H9 (cell line): ENCODE data around the gene SPDYE6. TPM values are rescaled to one million over a fixed set of nuclear protein-coding genes. Genes with fewer than 3 reads are reported as not detected.

Experiments used
- DNase-seq: peaks from one replicate; pipeline ENCODE4 v3.0.0-alpha.2; 2017
- H2AFZ ChIP-seq: one replicate; pipeline ENCODE4 v1.6.1; 2013; ENCODE audit warnings: mild to moderate bottlenecking, low read length, control low read depth, moderate library complexity
- H2AK5ac ChIP-seq: 2 replicates; pipeline ENCODE4 v1.6.1; 2013; ENCODE audit warnings: low read length, control low read depth, mixed read lengths; ENCODE audit not compliant: insufficient read length
- H2BK120ac ChIP-seq: one replicate; pipeline ENCODE4 v1.6.1; 2013; ENCODE audit warnings: low read depth, mild to moderate bottlenecking, low read length, control low read depth, inconsistent platforms; ENCODE audit not compliant: poor library complexity, severe bottlenecking
- H2BK12ac ChIP-seq: 2 replicates; pipeline ENCODE4 v1.6.1; 2013; ENCODE audit warnings: low read length, control low read depth, mixed read lengths, low read depth; ENCODE audit not compliant: insufficient read length
- H2BK15ac ChIP-seq: 2 replicates; pipeline ENCODE4 v1.6.1; 2013; ENCODE audit warnings: low read depth, low read length, control low read depth
- H2BK20ac ChIP-seq: one replicate; pipeline ENCODE4 v1.6.1; 2013; ENCODE audit warnings: low read depth, mild to moderate bottlenecking, low read length, control low read depth, inconsistent platforms; ENCODE audit not compliant: poor library complexity, severe bottlenecking
- H2BK5ac ChIP-seq: 2 replicates; pipeline ENCODE4 v1.6.1; 2013; ENCODE audit warnings: low read length, control low read depth, mixed read lengths; ENCODE audit not compliant: insufficient read length
- H3K14ac ChIP-seq: 2 replicates; pipeline ENCODE4 v1.6.1; 2013; ENCODE audit warnings: low read length, control low read depth; ENCODE audit not compliant: insufficient read depth
- H3K18ac ChIP-seq: 2 replicates; pipeline ENCODE4 v1.6.1; 2013; ENCODE audit warnings: low read depth, mild to moderate bottlenecking, mixed read lengths, low read length, control low read depth; ENCODE audit not compliant: insufficient read length
- H3K23ac ChIP-seq: 2 replicates; pipeline ENCODE4 v1.6.1; 2013; ENCODE audit warnings: low read length, control low read depth, mixed read lengths, low read depth; ENCODE audit not compliant: insufficient read length
- H3K23me2 ChIP-seq: 2 replicates; pipeline ENCODE4 v1.6.1; 2013; ENCODE audit warnings: low read depth, mild to moderate bottlenecking, mixed read lengths, low read length, control low read depth; ENCODE audit not compliant: insufficient read length, poor library complexity, severe bottlenecking
- H3K27ac ChIP-seq: 2 replicates; pipeline ENCODE4 v1.5.1; 2013; ENCODE audit warnings: low read length, control low read depth, mixed read lengths, low read depth; ENCODE audit not compliant: insufficient read length
- H3K27me3 ChIP-seq: 2 replicates; pipeline ENCODE4 v1.6.1; 2013; ENCODE audit warnings: low read length, control low read depth, inconsistent platforms; ENCODE audit not compliant: insufficient read depth
- H3K4ac ChIP-seq: 2 replicates; pipeline ENCODE4 v1.6.1; 2013; ENCODE audit warnings: low read depth, mild to moderate bottlenecking, control low read depth, inconsistent platforms, low read length, moderate library complexity
- H3K4me1 ChIP-seq: 2 replicates; pipeline ENCODE4 v1.6.1; 2013; ENCODE audit warnings: low read length, control low read depth, inconsistent platforms; ENCODE audit not compliant: insufficient read depth
- H3K4me2 ChIP-seq: 2 replicates; pipeline ENCODE4 v1.6.1; 2013; ENCODE audit warnings: low read length, control low read depth, mixed read lengths; ENCODE audit not compliant: insufficient read length, insufficient read depth
- H3K56ac ChIP-seq: 2 replicates; pipeline ENCODE4 v1.6.1; 2013; ENCODE audit warnings: low read depth, mild to moderate bottlenecking, mixed read lengths, low read length, control low read depth; ENCODE audit not compliant: insufficient read length
- H3K79me1 ChIP-seq: 2 replicates; pipeline ENCODE4 v1.6.1; 2013; ENCODE audit warnings: low read depth, mild to moderate bottlenecking, moderate library complexity, low read length, control low read depth, inconsistent platforms; ENCODE audit not compliant: insufficient read depth, poor library complexity, severe bottlenecking
- H3K79me2 ChIP-seq: 2 replicates; pipeline ENCODE4 v1.6.1; 2013; ENCODE audit warnings: low read length, control low read depth, inconsistent platforms; ENCODE audit not compliant: insufficient read depth
- H3K9ac ChIP-seq: 2 replicates; pipeline ENCODE4 v1.6.1; 2013; ENCODE audit warnings: low read length, control low read depth, mixed read lengths; ENCODE audit not compliant: insufficient read length; ENCODE audit errors: extremely low read depth
- H3K9me3 ChIP-seq: one replicate; pipeline ENCODE4 v1.6.1; 2013; ENCODE audit warnings: low read depth, low read length, inconsistent platforms; ENCODE audit not compliant: control insufficient read depth
- H3T11ph ChIP-seq: one replicate; pipeline ENCODE4 v1.6.1; 2013; ENCODE audit warnings: mild to moderate bottlenecking, low read length, control low read depth, inconsistent platforms
- H4K20me1 ChIP-seq: one replicate; pipeline ENCODE4 v1.6.1; 2013; ENCODE audit not compliant: control insufficient read depth, insufficient read length, insufficient read depth
- H4K5ac ChIP-seq: 2 replicates; pipeline ENCODE4 v1.6.1; 2013; ENCODE audit warnings: low read depth, mild to moderate bottlenecking, mixed read lengths, low read length, control low read depth; ENCODE audit not compliant: insufficient read length
- H4K8ac ChIP-seq: replicated peaks from 2 replicates; pipeline ENCODE4 v1.6.1; 2013; ENCODE audit warnings: low read length, control low read depth, mixed read lengths, low read depth; ENCODE audit not compliant: insufficient read length
- H4K91ac ChIP-seq: 2 replicates; pipeline ENCODE4 v1.6.1; 2013; ENCODE audit warnings: low read depth, mild to moderate bottlenecking, moderate library complexity, mixed read lengths, low read length, control low read depth; ENCODE audit not compliant: insufficient read length
- H3K27ac Mint-ChIP-seq, 3 experiments: 2 replicates in 2 of 3; 3 replicates in 1 of 3; pipeline ENCODE4 v1.8.0; 2020 to 2021; ENCODE audit warnings: mixed read lengths in 3 of 3, mild to moderate bottlenecking in 1 of 3, moderate library complexity in 1 of 3
- H3K27me3 Mint-ChIP-seq: 2 replicates; pipeline ENCODE4 v1.8.0; 2021; ENCODE audit warnings: low read depth, mild to moderate bottlenecking, moderate library complexity, mixed read lengths
- H3K36me3 Mint-ChIP-seq, 3 experiments: 2 replicates in 2 of 3; 3 replicates in 1 of 3; pipeline ENCODE4 v1.8.0; 2020 to 2021; ENCODE audit warnings: low read depth in 3 of 3, mixed read lengths in 3 of 3; ENCODE audit not compliant: insufficient read depth in 1 of 3
- H3K4me1 Mint-ChIP-seq, 2 experiments: 2 replicates each; pipeline ENCODE4 v1.8.0; 2020; ENCODE audit warnings: mixed read lengths in 2 of 2
- H3K4me3 Mint-ChIP-seq, 2 experiments: 2 replicates in 1 of 2; 3 replicates in 1 of 2; pipeline ENCODE4 v1.8.0; 2020 to 2021; ENCODE audit warnings: mild to moderate bottlenecking in 2 of 2, mixed read lengths in 2 of 2, moderate library complexity in 1 of 2
- H3K9me3 Mint-ChIP-seq, 2 experiments: 2 replicates in 1 of 2; 3 replicates in 1 of 2; pipeline ENCODE4 v1.8.0; 2020; ENCODE audit warnings: mild to moderate bottlenecking in 2 of 2, mixed read lengths in 2 of 2, moderate library complexity in 1 of 2
- WGBS: extraction: QIAGEN DNeasy Blood & Tissue Kit; methylation state at CpG from one replicate; pipeline ENCODE4 v1.1.7; 2013; ENCODE audit warnings: missing lambda C conversion rate, low lambda C conversion rate, mixed read lengths; ENCODE audit not compliant: insufficient read length; ENCODE audit errors: extremely low coverage; 5-methylcytosine and 5-hydroxymethylcytosine counted together
- total RNA-seq: library from RNA; stranded (reverse); gene quantifications from 2 replicates; pipeline ENCODE4 v1.2.1, GENCODE V29; 2021
- TF ChIP-seq, protein P1 (sequence below): fragments of 200-600 bp; sonication (generic); conservative IDR thresholded peaks from 3 replicates; pipeline ENCODE4 v1.8.0; 2021; ENCODE audit warnings: antibody characterized with exemption, mild to moderate bottlenecking

Gene SPDYE6
- total RNA-seq, 1 experiment from 2014 or later, result not detected

DNA sequence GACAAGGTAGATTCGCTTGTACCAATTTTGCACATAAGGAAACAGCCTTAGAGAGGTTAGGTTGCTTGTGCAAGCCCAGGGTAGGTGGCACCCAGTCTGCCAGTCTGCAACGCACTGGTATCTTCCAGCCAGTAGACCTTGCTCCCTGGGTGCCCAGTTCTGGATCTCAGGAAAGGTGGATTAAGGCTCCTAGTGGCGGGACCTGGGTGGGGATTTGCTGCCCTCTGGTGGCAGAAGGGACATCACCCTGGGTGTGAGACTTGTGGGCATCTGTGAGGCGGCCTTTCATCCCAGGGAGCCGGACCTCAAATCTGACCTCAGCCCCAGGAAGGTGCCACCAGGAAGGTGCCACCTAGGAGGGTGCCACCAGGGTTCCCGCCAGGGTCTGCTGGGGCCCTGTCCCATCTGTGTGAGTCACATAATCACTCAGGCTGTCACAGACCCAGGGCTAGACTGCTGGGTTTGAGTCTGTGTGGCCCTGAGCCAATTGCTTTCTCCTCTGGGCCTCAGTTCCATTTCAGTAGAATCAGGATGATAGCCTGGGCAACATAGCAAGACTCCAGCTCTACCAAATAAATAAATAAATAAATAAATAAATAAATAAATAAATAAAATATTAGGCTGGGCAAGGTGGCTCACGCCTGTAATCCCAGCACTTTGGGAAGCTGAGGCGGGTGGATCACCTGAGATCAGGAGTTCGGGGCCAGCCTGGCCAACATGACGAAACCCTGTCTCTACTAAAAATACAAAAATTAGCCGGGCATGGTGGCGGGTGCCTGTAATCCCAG is 34.6 kb upstream of the SPDYE6 start:
- no peak overlapping the region for H2BK20ac ChIP-seq
- no peak overlapping the region for H2BK120ac ChIP-seq
- Mint-ChIP-seq H3K27me3 (no peaks in the 10 kb centered on the region), H3K9me3 (no peaks in the 10 kb centered on the region; a peak in 1 of 5 replicates), H3K4me1 (peaks cover 4 to 5% of the 10 kb centered on the region in 2 experiments; a peak in 3 of 4 replicates), H3K36me3 (peaks cover 10 to 34% (median 17%) of the 10 kb centered on the region in 3 experiments; a peak in 6 of 7 replicates), H3K27ac (no peak overlapping the region), H3K4me3 (no peak overlapping the region)
- no peak overlapping the region for H2BK12ac ChIP-seq
- no peak overlapping the region for H4K8ac ChIP-seq
- H3K18ac ChIP-seq, result no peak overlapping the region
- no peaks in the 10 kb centered on the region for H3K79me2 ChIP-seq
- no peaks in the 10 kb centered on the region for H3K4me1 ChIP-seq
- no peak overlapping the region for H3K27ac ChIP-seq
- no peak overlapping the region for H4K5ac ChIP-seq
- H3K56ac ChIP-seq, result no peak overlapping the region
- no peaks in the 10 kb centered on the region for H3K27me3 ChIP-seq
- H3K9ac ChIP-seq, result no peak overlapping the region
- no peaks in the 10 kb centered on the region for H3K79me1 ChIP-seq
- H3K9me3 ChIP-seq, result no peaks in the 10 kb centered on the region
- WGBS, result no CpG with 5 or more reads among the region's 12 CpGs
- H4K20me1 ChIP-seq, result no peaks in the 10 kb centered on the region
- peaks cover 4% of the 10 kb centered on the region for H3K23me2 ChIP-seq
- no peak overlapping the region for H2AK5ac ChIP-seq
- no peak overlapping the region for H3K14ac ChIP-seq
- TF ChIP-seq, protein P1, sequence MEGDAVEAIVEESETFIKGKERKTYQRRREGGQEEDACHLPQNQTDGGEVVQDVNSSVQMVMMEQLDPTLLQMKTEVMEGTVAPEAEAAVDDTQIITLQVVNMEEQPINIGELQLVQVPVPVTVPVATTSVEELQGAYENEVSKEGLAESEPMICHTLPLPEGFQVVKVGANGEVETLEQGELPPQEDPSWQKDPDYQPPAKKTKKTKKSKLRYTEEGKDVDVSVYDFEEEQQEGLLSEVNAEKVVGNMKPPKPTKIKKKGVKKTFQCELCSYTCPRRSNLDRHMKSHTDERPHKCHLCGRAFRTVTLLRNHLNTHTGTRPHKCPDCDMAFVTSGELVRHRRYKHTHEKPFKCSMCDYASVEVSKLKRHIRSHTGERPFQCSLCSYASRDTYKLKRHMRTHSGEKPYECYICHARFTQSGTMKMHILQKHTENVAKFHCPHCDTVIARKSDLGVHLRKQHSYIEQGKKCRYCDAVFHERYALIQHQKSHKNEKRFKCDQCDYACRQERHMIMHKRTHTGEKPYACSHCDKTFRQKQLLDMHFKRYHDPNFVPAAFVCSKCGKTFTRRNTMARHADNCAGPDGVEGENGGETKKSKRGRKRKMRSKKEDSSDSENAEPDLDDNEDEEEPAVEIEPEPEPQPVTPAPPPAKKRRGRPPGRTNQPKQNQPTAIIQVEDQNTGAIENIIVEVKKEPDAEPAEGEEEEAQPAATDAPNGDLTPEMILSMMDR, result peak; percentile 95
- peak; percentile 86 for DNase-seq
- H3K23ac ChIP-seq, result no peak overlapping the region
- no peak overlapping the region for H3T11ph ChIP-seq
- H3K4me2 ChIP-seq, result no peak overlapping the region
- no peak overlapping the region for H3K4ac ChIP-seq
- no peak overlapping the region for H2BK15ac ChIP-seq
- H2BK5ac ChIP-seq, result no peak overlapping the region
- no peak overlapping the region for H2AFZ ChIP-seq
- no peak overlapping the region for H4K91ac ChIP-seq
